HCT116 (cell line): ENCODE measurements around the gene RFTN1. TPM values are rescaled to one million over a fixed set of nuclear protein-coding genes. Genes with fewer than 3 reads are reported as not detected.

Experiments
- ATAC-seq: fragments of 200-7000 bp; cut with Tn5 transposase; 2 replicates; pipeline ENCODE4 v1.9.1; 2020; ENCODE audit warnings: mild to moderate bottlenecking, moderate library complexity
- BruUV-seq: library from RNA; stranded (reverse); fragments of 400-500 nt; replicated peaks from 2 replicates; lab custom pipeline; 2021; lab: Mats Ljungman, UMichigan
- CTCF ChIA-PET: fragments of 300-600 bp; sonication (Branson Sonifier 250); formaldehyde crosslinking; loops from one replicate; lab custom pipeline; 2021; ENCODE audit warnings: antibody characterized with exemption; lab: Charles Lee
- POLR2A ChIA-PET: fragments of 300-600, 350-600 bp; sonication (Branson Sonifier 250); formaldehyde crosslinking; loops from one replicate; lab custom pipeline; 2021; ENCODE audit warnings: antibody characterized with exemption; lab: Charles Lee
- RAD21 ChIA-PET, 2 experiments: fragments of 300-600 bp; sonication (Branson Sonifier 250); formaldehyde crosslinking; loops; one replicate each; lab custom pipeline; 2023; ENCODE audit warnings: low total read pairs in 2 of 2; ENCODE audit not compliant: uncharacterized antibody in 2 of 2, unreplicated experiment in 2 of 2, low non-redundant PET in 1 of 2; lab: Charles Lee
- DNase-seq: peaks from one replicate; pipeline ENCODE4 v3.0.0-alpha.2; 2010; ENCODE audit warnings: low read depth, low spot score
- H2AFZ ChIP-seq: fragments of 200-600 bp; shearing (Covaris generic), sonication (generic); 2 replicates; pipeline ENCODE4 v1.6.1; 2017; ENCODE audit warnings: low read depth, mixed run types, mixed read lengths, antibody characterized with exemption, low read length; ENCODE audit not compliant: poor library complexity, severe bottlenecking
- H3K27ac ChIP-seq: 2 replicates; pipeline ENCODE4 v1.5.1; 2012; ENCODE audit warnings: low read depth, low read length
- H3K27me3 ChIP-seq: fragments of 200-600 bp; sonication (generic); 2 replicates; pipeline ENCODE4 v1.6.1; 2016; ENCODE audit warnings: mixed run types, low read length, mixed read lengths; ENCODE audit not compliant: insufficient read depth
- H3K36me3 ChIP-seq, 2 experiments: fragments of 200-500 bp in 1 of 2; fragments of 200-600 bp in 1 of 2; sonication (Bioruptor generic) in 1 of 2; sonication (generic) in 1 of 2; 2 replicates each; pipeline versions ENCODE4 v1.5.1 to v1.6.1; 2014 to 2016; ENCODE audit warnings: low read length in 2 of 2, inconsistent platforms in 1 of 2, mixed read lengths in 1 of 2, mixed run types in 1 of 2; ENCODE audit not compliant: insufficient read depth in 2 of 2, control insufficient read depth in 1 of 2
- H3K4me1 ChIP-seq, 2 experiments: fragments of 200-600 bp in 1 of 2; sonication (generic) in 1 of 2; 2 replicates each; pipeline versions ENCODE4 v1.5.1 to v1.6.1; 2012 to 2017; ENCODE audit warnings: low read length in 2 of 2, inconsistent platforms in 1 of 2, mild to moderate bottlenecking in 1 of 2, mixed read lengths in 1 of 2, mixed run types in 1 of 2, moderate library complexity in 1 of 2; ENCODE audit not compliant: insufficient read depth in 2 of 2, control insufficient read depth in 1 of 2
- H3K4me2 ChIP-seq: fragments of 200-600 bp; sonication (generic); 2 replicates; pipeline ENCODE4 v1.6.1; 2017; ENCODE audit warnings: mixed run types, low read length, mixed read lengths
- H3K4me3 ChIP-seq, 2 experiments: fragments of 200-600 bp in 1 of 2; sonication (generic) in 1 of 2; replicated peaks in 1 of 2; 2 replicates each; pipeline ENCODE4 v1.5.1; 2011 to 2016; ENCODE audit warnings: low read length in 2 of 2, control low read depth in 1 of 2, low read depth in 1 of 2, mild to moderate bottlenecking in 1 of 2, mixed read lengths in 1 of 2, mixed run types in 1 of 2
- H3K79me2 ChIP-seq: fragments of 200-600 bp; sonication (generic); 2 replicates; pipeline ENCODE4 v1.6.1; 2017; ENCODE audit warnings: mild to moderate bottlenecking, mixed run types, low read length, moderate library complexity, mixed read lengths; ENCODE audit not compliant: insufficient read depth
- H3K9ac ChIP-seq: fragments of 200-600 bp; sonication (generic); 2 replicates; pipeline ENCODE4 v1.6.1; 2016; ENCODE audit warnings: low read length, mixed read lengths
- H3K9me2 ChIP-seq: fragments of 200-600 bp; sonication (generic), shearing (Covaris generic); 2 replicates; pipeline ENCODE4 v1.6.1; 2017; ENCODE audit warnings: mixed run types, mild to moderate bottlenecking, moderate library complexity; ENCODE audit not compliant: insufficient read depth
- H3K9me3 ChIP-seq, 2 experiments: fragments of 200-500 bp in 1 of 2; fragments of 200-600 bp in 1 of 2; sonication (Bioruptor generic) in 1 of 2; sonication (generic) in 1 of 2; 2 replicates each; pipeline ENCODE4 v1.6.1; 2014 to 2017; ENCODE audit warnings: low read length in 2 of 2, mixed read lengths in 2 of 2, inconsistent platforms in 1 of 2, low read depth in 1 of 2, mild to moderate bottlenecking in 1 of 2, mixed run types in 1 of 2, moderate library complexity in 1 of 2; ENCODE audit not compliant: control insufficient read depth in 1 of 2, insufficient read depth in 1 of 2
- H4K20me1 ChIP-seq: fragments of 200-600 bp; sonication (generic), shearing (Covaris generic); 2 replicates; pipeline ENCODE4 v1.6.1; 2017; ENCODE audit warnings: mixed run types, mild to moderate bottlenecking, moderate library complexity; ENCODE audit not compliant: insufficient read depth
- ATF3 ChIP-seq: IDR thresholded peaks from 2 replicates; pipeline ENCODE4 v1.6.1; 2012
- CEBPB ChIP-seq: IDR thresholded peaks from 2 replicates; pipeline ENCODE4 v1.6.1; 2012; ENCODE audit warnings: low read depth
- CTCF ChIP-seq, 3 experiments: fragments of 200-600 bp in 1 of 3; sonication (generic) in 1 of 3; IDR thresholded peaks in 2 of 3; conservative IDR thresholded peaks in 1 of 3; 2 replicates each; pipeline ENCODE4 v1.5.1; 2012 to 2017; ENCODE audit warnings: low read depth in 2 of 3, low read length in 2 of 3, antibody characterized with exemption in 1 of 3, borderline replicate concordance in 1 of 3, control low read depth in 1 of 3, mild to moderate bottlenecking in 1 of 3, mixed read lengths in 1 of 3, mixed run types in 1 of 3, moderate library complexity in 1 of 3; ENCODE audit not compliant: insufficient read depth in 1 of 3
- ELF1 ChIP-seq: IDR thresholded peaks from 2 replicates; pipeline ENCODE4 v1.6.1; 2012; ENCODE audit warnings: low read depth, borderline replicate concordance
- EZH2 ChIP-seq: fragments of 200-600 bp; sonication (generic); IDR thresholded peaks from 2 replicates; pipeline ENCODE4 v1.6.1; 2017; ENCODE audit warnings: antibody characterized with exemption, mixed run types
- EZH2phosphoT487 ChIP-seq: fragments of 200-600 bp; IDR thresholded peaks from 2 replicates; pipeline ENCODE4 v1.6.1; 2018; ENCODE audit warnings: antibody characterized with exemption, borderline replicate concordance
- FOSL1 ChIP-seq: IDR thresholded peaks from 2 replicates; pipeline ENCODE4 v1.6.1; 2012; ENCODE audit warnings: low read depth
- JUND ChIP-seq: IDR thresholded peaks from 2 replicates; pipeline ENCODE4 v1.6.1; 2012
- POLR2A ChIP-seq: IDR thresholded peaks from 2 replicates; pipeline ENCODE4 v1.7.0; 2011; ENCODE audit warnings: borderline replicate concordance; ENCODE audit not compliant: insufficient read depth, insufficient read length; ENCODE audit errors: extremely low read depth
- REST ChIP-seq: IDR thresholded peaks from 2 replicates; pipeline ENCODE4 v1.6.1; 2012; ENCODE audit warnings: low read depth
- SP1 ChIP-seq: IDR thresholded peaks from 2 replicates; pipeline ENCODE4 v1.6.1; 2012; ENCODE audit warnings: low read depth
- SRF ChIP-seq: IDR thresholded peaks from 2 replicates; pipeline ENCODE4 v1.6.1; 2012; ENCODE audit warnings: low read depth
- YY1 ChIP-seq: IDR thresholded peaks from 2 replicates; pipeline ENCODE4 v1.6.1; 2011; ENCODE audit warnings: low read length, low read depth, moderate library complexity, mild to moderate bottlenecking; ENCODE audit not compliant: insufficient replicate concordance; ENCODE audit errors: extremely low read depth
- ZFX ChIP-seq: fragments of 450-650 bp; IDR thresholded peaks from 2 replicates; pipeline ENCODE4 v1.6.1; 2017
- ZNF274 ChIP-seq: fragments of 200-500 bp; sonication (Bioruptor generic); IDR thresholded peaks from 2 replicates; pipeline ENCODE4 v1.6.1; 2014; ENCODE audit warnings: mild to moderate bottlenecking, low read depth, low read length, inconsistent platforms
- intact Hi-C: fragments of 100-400 bp; cut with micrococcal nuclease; formaldehyde crosslinking; loops from 2 replicates; pipeline ENCODE4 v1.10.0; 2022
- total RNA-seq: library from RNA; stranded (reverse); gene quantifications from one replicate; pipeline ENCODE4 v1.2.1, GENCODE V29; 2021; ENCODE audit not compliant: unreplicated experiment

RFTN1 gene
- total RNA-seq, 1 experiment from 2014 or later, result 3.9 TPM

GRCh38 chr3:16427103-16427965 lies 86.2 kb downstream of the RFTN1 start:
- no peak for ATAC-seq
- no peaks in the 10 kb centered on the region for H4K20me1 ChIP-seq
- CTCF ChIA-PET, result no interaction called here

GRCh38 chr3:16426665-16427064 lies 86.8 kb downstream of the RFTN1 start:
- ChIA-PET CTCF (no interaction called here), POLR2A (no interaction called here), RAD21 (no interaction called here)
- no peaks in the 10 kb centered on the region for H3K9me2 ChIP-seq
- no peak overlapping the region for H2AFZ ChIP-seq
- TF ChIP-seq ZFX (no peak), YY1 (no peak), JUND (no peak), ELF1 (no peak), REST (no peak), ATF3 (no peak), EZH2phosphoT487 (no peak), FOSL1 (no peak), EZH2 (no peak), POLR2A (no peak), ZNF274 (no peak), SP1 (no peak), CEBPB (no peak), CTCF (IDR thresholded peaks at IDR 0.05 in 2 of 3, conservative IDR thresholded peaks at IDR 0.05 in 1 of 3; ENCODE audit: borderline replicate concordance in 1 of 3, insufficient read depth in 1 of 3, low read depth in 2 of 3, low read length in 2 of 3) (no peak)
- no TSS peak for BruUV-seq
- no peak overlapping the region for H3K9ac ChIP-seq
- H3K36me3 ChIP-seq, result no peaks in the 10 kb centered on the region
- no peaks in the 10 kb centered on the region for H3K9me3 ChIP-seq
- no peak overlapping the region for H3K27ac ChIP-seq
- no peak overlapping the region for H3K4me3 ChIP-seq
- H4K20me1 ChIP-seq, result no peaks in the 10 kb centered on the region
- H3K27me3 ChIP-seq, result no peaks in the 10 kb centered on the region
- no peaks in the 10 kb centered on the region for H3K4me1 ChIP-seq
- ATAC-seq (no peak), DNase-seq (no peak)
- no peaks in the 10 kb centered on the region for H3K79me2 ChIP-seq
- intact Hi-C loops, result no loop called here
- H3K4me2 ChIP-seq, result no peak overlapping the region

More at GRCh38 chr3:16427103-16427965, 86.2 kb downstream of the RFTN1 start:
- RAD21 ChIA-PET, result no interaction called here
- H3K4me1 ChIP-seq, result no peaks in the 10 kb centered on the region
- intact Hi-C loops, result no loop called here
- H3K4me3 ChIP-seq, result no peak overlapping the region
- H3K27me3 ChIP-seq, result no peaks in the 10 kb centered on the region
- no peak overlapping the region for H3K9ac ChIP-seq
- H3K36me3 ChIP-seq, result no peaks in the 10 kb centered on the region
- H2AFZ ChIP-seq, result no peak overlapping the region
- H3K9me3 ChIP-seq, result no peaks in the 10 kb centered on the region
- H3K4me2 ChIP-seq, result no peak overlapping the region
- no peak for DNase-seq
- BruUV-seq, result no TSS peak
- no peaks in the 10 kb centered on the region for H3K79me2 ChIP-seq
- POLR2A ChIA-PET, result no interaction called here
- TF ChIP-seq SRF, result no peak
- TF ChIP-seq, all 23 proteins: peak for 0
- H3K27ac ChIP-seq, result no peak overlapping the region
- no peaks in the 10 kb centered on the region for H3K9me2 ChIP-seq
